ENCODE data around the gene DTL.
A peak's percentile ranks its signal among the peaks of the same experiment; 100 is the strongest.

The DTL gene

GRCh38 chr1:212142883-212143530 is 107.5 kb downstream of the DTL start:
- H3K27ac ChIP-seq: no peak overlapping the region
- no peak for TF ChIP-seq CTCF (conservative IDR thresholded peaks at IDR 0.05)

GRCh38 chr1:212147581-212148033 is 112.1 kb downstream of the DTL start:
- H3K27ac ChIP-seq: peak overlapping the region; percentile 44
- no peak for TF ChIP-seq CTCF (conservative IDR thresholded peaks at IDR 0.05)

- TF ChIP-seq CTCF (conservative IDR thresholded peaks at IDR 0.05): no peak
- H3K27ac ChIP-seq: no peak overlapping the region
Measured at GRCh38 chr1:212149566-212149965, 114.0 kb downstream of the DTL start.

- no peak for TF ChIP-seq CTCF (conservative IDR thresholded peaks at IDR 0.05)
- no peak overlapping the region for H3K27ac ChIP-seq
Measured at GRCh38 chr1:212152308-212152693, 116.8 kb downstream of the DTL start.

DNA sequence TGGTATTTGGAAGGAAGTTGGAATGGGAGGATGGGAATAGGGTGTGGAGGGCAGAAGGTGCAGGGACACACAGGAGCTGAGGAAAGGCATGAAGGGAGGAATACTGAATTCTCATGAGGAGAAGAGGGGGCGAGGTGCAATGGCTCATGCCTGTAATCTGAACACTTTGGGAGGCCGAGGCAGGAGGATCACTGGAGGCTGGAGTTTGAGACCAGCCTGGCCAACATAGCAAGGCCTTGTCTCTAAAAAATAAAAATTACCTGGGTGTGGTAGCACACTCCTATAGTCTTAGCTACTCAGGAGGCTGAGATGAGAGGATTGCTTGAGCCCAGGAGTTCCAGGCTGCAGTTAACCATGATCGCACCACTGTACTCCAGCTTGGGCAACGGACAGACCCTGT is 117.3 kb downstream of the DTL start:
- no peak for TF ChIP-seq CTCF (conservative IDR thresholded peaks at IDR 0.05)

GRCh38 chr1:212153635-212154034 is 118.1 kb downstream of the DTL start:
- no peak for TF ChIP-seq CTCF (conservative IDR thresholded peaks at IDR 0.05)
- no peak overlapping the region for H3K27ac ChIP-seq

More for the DNA sequence above, 117.3 kb downstream of the DTL start:
- no peak overlapping the region for H3K27ac ChIP-seq

All from VCaP (cell line).